ENCODE data around the gene THAP3. TPM values are rescaled to one million over a fixed set of nuclear protein-coding genes. Genes with fewer than 3 reads are reported as not detected.

THAP3 gene
- total RNA-seq, 2 donors from 2014 or later, result 9.9 to 10.5 TPM

GRCh38 chr1:6602669-6603237 lies 21.9 kb upstream of the THAP3 start, which contains the start of gene KLHL21:
Gene KLHL21, minus strand, starts transcription at chr1:6602869. Its CDS starts 52 bp downstream, at chr1:6602817.
- peak; percentile 98 for DNase-seq (ENCODE audit: low spot score)
- intact Hi-C loops (cut with DNase I), result no loop called here

DNA sequence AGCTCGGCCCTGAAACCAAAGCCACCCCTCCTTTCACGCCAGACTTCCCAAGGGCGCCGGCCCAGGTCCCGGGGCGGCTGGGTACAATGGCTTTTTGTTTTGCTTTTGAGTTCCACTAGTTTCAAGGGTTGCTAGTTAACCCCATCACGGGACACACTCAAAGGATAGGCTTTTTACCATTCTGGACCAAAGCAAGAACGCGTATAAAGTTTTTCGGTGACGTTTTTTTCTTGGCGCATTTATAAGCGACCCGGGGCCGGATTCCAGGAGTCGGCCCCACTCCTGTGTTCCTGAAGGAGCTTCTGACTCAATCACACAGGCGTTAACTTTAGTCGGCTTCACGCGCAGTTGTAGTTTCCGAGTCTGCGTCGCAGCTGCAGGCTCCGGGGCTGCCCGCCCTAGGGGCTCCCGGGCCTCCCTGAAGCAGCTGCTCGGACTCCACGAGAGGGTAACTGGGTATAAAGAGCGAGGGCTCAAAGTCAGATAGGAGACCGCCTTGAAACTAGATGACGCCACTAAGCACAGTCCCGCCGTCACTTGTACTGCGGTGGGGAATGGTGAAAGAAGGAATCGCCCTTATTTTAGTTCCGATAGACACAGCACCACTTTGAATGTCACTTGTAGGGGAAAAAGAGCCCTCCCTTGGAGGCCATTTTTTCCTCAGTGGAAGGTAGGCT lies 21.3 kb upstream of the THAP3 start:
- peak; percentile 90 for DNase-seq (ENCODE audit: low spot score)

GRCh38 chr1:6603915-6604558 lies 20.6 kb upstream of the THAP3 start:
- DNase-seq (ENCODE audit: low spot score), result peak; percentile 94
- intact Hi-C loops (cut with DNase I), result no loop called here

More for the DNA sequence above, 21.3 kb upstream of the THAP3 start:
- intact Hi-C loops (cut with DNase I), result no loop called here

- intact Hi-C loops (cut with DNase I), result no loop called here
- peak; percentile 85 for DNase-seq (ENCODE audit: low spot score)
Measured at GRCh38 chr1:6612641-6613360, 11.9 kb upstream of the THAP3 start.

- intact Hi-C loops (cut with DNase I), result no loop called here
- peak; percentile 100 for DNase-seq (ENCODE audit: low spot score)
Measured at GRCh38 chr1:6613361-6614018, 11.2 kb upstream of the THAP3 start, which contains the start of gene PHF13. Gene PHF13, plus strand, starts transcription at chr1:6613731. Its CDS starts 336 bp downstream, at chr1:6614067.

- intact Hi-C loops (cut with DNase I), result no loop called here
- peak; percentile 86 for DNase-seq (ENCODE audit: low spot score)
Measured at GRCh38 chr1:6614019-6614928, 10.4 kb upstream of the THAP3 start.

GRCh38 chr1:6614929-6615785 lies 9.5 kb upstream of the THAP3 start:
- intact Hi-C loops (cut with DNase I), result no loop called here
- no peak for DNase-seq (ENCODE audit: low spot score)

DNA sequence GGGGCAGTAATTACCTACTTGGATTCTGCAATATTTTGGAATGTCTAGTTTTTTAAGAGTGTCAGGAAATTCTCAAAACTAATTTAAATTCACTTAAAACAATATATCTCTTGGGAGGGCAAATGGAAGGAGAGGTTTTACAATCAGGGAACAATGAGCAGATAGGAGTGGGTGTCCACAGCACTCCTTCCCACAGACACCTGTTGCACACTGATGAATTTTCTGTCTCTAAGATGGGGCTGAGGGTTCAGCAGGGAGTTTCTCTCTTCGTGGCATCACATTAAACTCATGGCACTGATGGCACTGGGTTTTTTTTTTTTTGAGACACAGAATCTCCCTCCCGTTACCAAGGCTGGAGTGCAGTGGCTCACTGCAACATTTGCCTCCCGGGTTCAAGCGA lies 5.6 kb upstream of the THAP3 start:
- no peak for DNase-seq (ENCODE audit: low spot score)
- intact Hi-C loops (cut with DNase I), result no loop called here

DNA sequence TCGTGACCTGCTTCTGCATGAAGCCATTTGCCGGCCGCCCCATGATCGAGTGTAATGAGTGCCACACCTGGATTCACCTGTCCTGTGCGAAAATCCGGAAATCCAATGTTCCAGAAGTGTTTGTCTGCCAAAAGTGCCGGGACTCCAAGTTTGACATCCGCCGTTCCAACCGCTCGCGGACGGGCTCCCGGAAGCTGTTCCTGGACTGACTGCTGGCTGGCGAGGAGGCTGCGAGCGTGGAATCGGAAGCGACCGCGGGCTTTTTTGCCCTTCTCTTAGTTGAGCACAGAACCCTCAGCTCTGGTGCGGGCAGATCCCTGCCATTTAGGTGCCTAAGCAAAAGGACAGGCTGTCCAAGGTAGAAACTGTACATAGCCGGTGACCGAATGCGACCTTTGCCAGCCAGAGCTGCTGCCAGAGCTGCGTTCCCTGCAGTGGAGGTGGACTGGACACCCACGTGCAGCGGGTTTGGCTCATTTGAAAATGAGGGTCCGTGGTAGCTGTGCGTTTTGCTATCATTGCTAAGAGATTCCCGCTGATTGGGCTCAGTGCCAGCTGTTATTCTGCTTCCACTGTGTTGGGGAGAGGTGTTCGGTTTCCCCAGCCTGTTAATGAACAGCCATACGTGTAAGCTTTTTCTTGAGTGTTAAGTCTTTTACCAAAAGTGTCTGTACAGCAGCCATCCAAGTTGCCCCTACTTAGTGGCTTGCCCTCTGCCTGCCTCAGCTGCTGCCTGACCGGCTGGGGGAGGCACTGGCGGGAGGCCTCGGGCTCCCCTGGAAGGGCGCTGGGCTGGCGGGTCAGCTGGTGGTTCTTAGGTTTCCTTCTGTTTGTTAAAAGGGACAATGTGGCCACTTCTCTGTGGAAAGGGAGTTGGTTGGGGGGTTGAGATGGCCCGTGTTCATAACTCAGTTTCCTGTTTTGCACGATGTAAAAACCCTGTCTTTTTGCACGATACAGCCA lies 3.0 kb upstream of the THAP3 start:
- intact Hi-C loops (cut with DNase I), result no loop called here
- no peak for DNase-seq (ENCODE audit: low spot score)

- intact Hi-C loops (cut with DNase I), result no loop called here
- no peak for DNase-seq (ENCODE audit: low spot score)
Measured at GRCh38 chr1:6622396-6623152, 2.1 kb upstream of the THAP3 start.

GRCh38 chr1:6623269-6623965 lies 1.3 kb upstream of the THAP3 start:
- intact Hi-C loops (cut with DNase I), result no loop called here
- DNase-seq (ENCODE audit: low spot score), result no peak

- no peak for DNase-seq (ENCODE audit: low spot score)
Measured at GRCh38 chr1:6625584-6626149, 999 bp downstream of the THAP3 start.

GRCh38 chr1:6627031-6627430 lies 2.4 kb downstream of the THAP3 start:
- intact Hi-C loops (cut with DNase I), result no loop called here
- DNase-seq (ENCODE audit: low spot score), result no peak

More at GRCh38 chr1:6625584-6626149, 999 bp downstream of the THAP3 start:
- intact Hi-C loops (cut with DNase I), result no loop called here

- DNase-seq (ENCODE audit: low spot score), result no peak
- intact Hi-C loops (cut with DNase I), result no loop called here
Measured at GRCh38 chr1:6627841-6628545, 3.3 kb downstream of the THAP3 start.

Data from posterior vena cava (tissue), 2 donors.